ENCODE measurements around the gene FKBP5. TPM values are rescaled to one million over a fixed set of nuclear protein-coding genes. Genes with fewer than 3 reads are reported as not detected.

Gene FKBP5
- total and polyA plus RNA-seq, 2 donors (not counting 1 experiment from before 2014, with no cell fraction given) = 10.9 to 16.3 TPM

GRCh38 chr6:35686436-35686835 is 2.3 kb downstream of the FKBP5 start:
- Histone ChIP-seq H3K4me3 (replicated peaks in 1 of 4; ENCODE audit: control extremely low read depth in 1 of 4, insufficient read depth in 1 of 4, low read depth in 3 of 4, low read length in 4 of 4) (peak overlapping the region in 1 of 4 experiments; percentile 98), H4K20me1 (ENCODE audit: control insufficient read depth, extremely low read depth, insufficient read depth, low read length) (no peaks in the 10 kb centered on the region), H3K4me1 (ENCODE audit: control insufficient read depth, extremely low read depth, insufficient read depth, low read length) (no peaks in the 10 kb centered on the region), H2AFZ (ENCODE audit: low read length) (no peak overlapping the region), H3K27ac (ENCODE audit: insufficient read depth, low read length) (no peak overlapping the region), H3K79me2 (ENCODE audit: control insufficient read depth, insufficient read depth, low read length) (peaks cover 2% of the 10 kb centered on the region), H3K36me3 (ENCODE audit: control insufficient read depth, insufficient read depth, low read length) (no peaks in the 10 kb centered on the region), H3K9me3 (ENCODE audit: control insufficient read depth, insufficient read depth, low read depth, low read length) (no peaks in the 10 kb centered on the region), H3K4me2 (ENCODE audit: extremely low read depth, insufficient read depth, low read length) (no peak overlapping the region), H3K9ac (ENCODE audit: insufficient read depth, low read length) (no peak overlapping the region), H3K27me3 (ENCODE audit: control insufficient read depth, insufficient read depth, low read length) (no peaks in the 10 kb centered on the region)
- no peak for TF ChIP-seq EZH2 (IDR thresholded peaks at IDR 0.05; ENCODE audit: low read length, missing control alignments)
- TF ChIP-seq, protein P1, sequence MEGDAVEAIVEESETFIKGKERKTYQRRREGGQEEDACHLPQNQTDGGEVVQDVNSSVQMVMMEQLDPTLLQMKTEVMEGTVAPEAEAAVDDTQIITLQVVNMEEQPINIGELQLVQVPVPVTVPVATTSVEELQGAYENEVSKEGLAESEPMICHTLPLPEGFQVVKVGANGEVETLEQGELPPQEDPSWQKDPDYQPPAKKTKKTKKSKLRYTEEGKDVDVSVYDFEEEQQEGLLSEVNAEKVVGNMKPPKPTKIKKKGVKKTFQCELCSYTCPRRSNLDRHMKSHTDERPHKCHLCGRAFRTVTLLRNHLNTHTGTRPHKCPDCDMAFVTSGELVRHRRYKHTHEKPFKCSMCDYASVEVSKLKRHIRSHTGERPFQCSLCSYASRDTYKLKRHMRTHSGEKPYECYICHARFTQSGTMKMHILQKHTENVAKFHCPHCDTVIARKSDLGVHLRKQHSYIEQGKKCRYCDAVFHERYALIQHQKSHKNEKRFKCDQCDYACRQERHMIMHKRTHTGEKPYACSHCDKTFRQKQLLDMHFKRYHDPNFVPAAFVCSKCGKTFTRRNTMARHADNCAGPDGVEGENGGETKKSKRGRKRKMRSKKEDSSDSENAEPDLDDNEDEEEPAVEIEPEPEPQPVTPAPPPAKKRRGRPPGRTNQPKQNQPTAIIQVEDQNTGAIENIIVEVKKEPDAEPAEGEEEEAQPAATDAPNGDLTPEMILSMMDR (conservative IDR thresholded peaks at IDR 0.05 in 1 of 2, IDR thresholded peaks at IDR 0.05 in 1 of 2; ENCODE audit: low read depth in 1 of 2, low read length in 2 of 2) = no peak
- no peak for DNase-seq (ENCODE audit: low read depth in 2 of 2)

DNA sequence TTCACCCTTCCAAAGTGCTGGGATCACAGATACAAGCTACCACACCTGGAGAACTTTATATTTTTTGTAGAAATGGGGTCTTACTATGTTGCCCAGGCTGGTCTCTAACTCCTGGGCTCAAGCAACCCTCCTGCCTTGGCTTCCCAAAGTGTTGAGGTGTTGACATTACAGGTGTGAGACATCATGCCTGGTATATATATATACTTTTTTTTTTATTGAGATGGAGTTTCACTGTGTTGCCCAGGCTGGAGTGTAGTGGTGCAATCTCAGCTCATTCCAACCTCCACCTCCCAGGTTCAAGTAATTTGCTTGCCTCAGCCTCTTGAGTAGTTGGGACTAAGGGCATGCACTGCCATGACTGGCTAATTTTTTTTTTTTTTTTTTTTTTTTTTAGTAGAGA is 5.4 kb downstream of the FKBP5 start:
- H3K27me3 ChIP-seq (ENCODE audit: control insufficient read depth, insufficient read depth, low read length) = no peaks in the 10 kb centered on the region
- DNase-seq (ENCODE audit: low read depth in 2 of 2) = no peak
- H2AFZ ChIP-seq (ENCODE audit: low read length) = no peak overlapping the region
- no peaks in the 10 kb centered on the region for H3K9me3 ChIP-seq (ENCODE audit: control insufficient read depth, insufficient read depth, low read depth, low read length)
- H3K27ac ChIP-seq (ENCODE audit: insufficient read depth, low read length) = no peak overlapping the region
- no peak overlapping the region for H3K4me2 ChIP-seq (ENCODE audit: extremely low read depth, insufficient read depth, low read length)
- no peaks in the 10 kb centered on the region for H3K36me3 ChIP-seq (ENCODE audit: control insufficient read depth, insufficient read depth, low read length)
- H3K4me1 ChIP-seq (ENCODE audit: control insufficient read depth, extremely low read depth, insufficient read depth, low read length) = peaks cover 2% of the 10 kb centered on the region
- peak overlapping the region in 1 of 4 experiments; percentile 21 for H3K4me3 ChIP-seq (replicated peaks in 1 of 4; ENCODE audit: control extremely low read depth in 1 of 4, insufficient read depth in 1 of 4, low read depth in 3 of 4, low read length in 4 of 4)
- TF ChIP-seq, protein P1 (conservative IDR thresholded peaks at IDR 0.05 in 1 of 2, IDR thresholded peaks at IDR 0.05 in 1 of 2; ENCODE audit: low read depth in 1 of 2, low read length in 2 of 2) = no peak
- TF ChIP-seq EZH2 (IDR thresholded peaks at IDR 0.05; ENCODE audit: low read length, missing control alignments) = no peak
- H4K20me1 ChIP-seq (ENCODE audit: control insufficient read depth, extremely low read depth, insufficient read depth, low read length) = no peaks in the 10 kb centered on the region
- H3K9ac ChIP-seq (ENCODE audit: insufficient read depth, low read length) = no peak overlapping the region
- peaks cover 2% of the 10 kb centered on the region for H3K79me2 ChIP-seq (ENCODE audit: control insufficient read depth, insufficient read depth, low read length)

- Histone ChIP-seq H4K20me1 (ENCODE audit: control insufficient read depth, extremely low read depth, insufficient read depth, low read length) (no peaks in the 10 kb centered on the region), H3K9me3 (ENCODE audit: control insufficient read depth, insufficient read depth, low read depth, low read length) (no peaks in the 10 kb centered on the region), H3K4me3 (replicated peaks in 1 of 4; ENCODE audit: control extremely low read depth in 1 of 4, insufficient read depth in 1 of 4, low read depth in 3 of 4, low read length in 4 of 4) (peak overlapping the region in 1 of 4 experiments; percentile 56), H3K4me1 (ENCODE audit: control insufficient read depth, extremely low read depth, insufficient read depth, low read length) (peaks cover 2% of the 10 kb centered on the region), H3K27me3 (ENCODE audit: control insufficient read depth, insufficient read depth, low read length) (no peaks in the 10 kb centered on the region), H3K4me2 (ENCODE audit: extremely low read depth, insufficient read depth, low read length) (no peak overlapping the region), H3K27ac (ENCODE audit: insufficient read depth, low read length) (no peak overlapping the region), H3K79me2 (ENCODE audit: control insufficient read depth, insufficient read depth, low read length) (no peaks in the 10 kb centered on the region), H3K36me3 (ENCODE audit: control insufficient read depth, insufficient read depth, low read length) (no peaks in the 10 kb centered on the region), H3K9ac (ENCODE audit: insufficient read depth, low read length) (no peak overlapping the region), H2AFZ (ENCODE audit: low read length) (no peak overlapping the region)
- TF ChIP-seq EZH2 (IDR thresholded peaks at IDR 0.05; ENCODE audit: low read length, missing control alignments) = no peak
- TF ChIP-seq, protein P1 (conservative IDR thresholded peaks at IDR 0.05 in 1 of 2, IDR thresholded peaks at IDR 0.05 in 1 of 2; ENCODE audit: low read depth in 1 of 2, low read length in 2 of 2) = no peak
- no peak for DNase-seq (ENCODE audit: low read depth in 2 of 2)
These were observed 7.4 kb downstream of the FKBP5 start for GRCh38 chr6:35681298-35681697.

Data from fibroblast of lung (primary cell).